HepG2 (cell line): Measurements from ENCODE around the gene RSL1D1. TPM values are rescaled to one million over a fixed set of nuclear protein-coding genes. Genes with fewer than 3 reads are reported as not detected.

Experiments
- ASH2L ChIP-seq: fragments of 300-600, 200-600 bp; sonication (generic); IDR thresholded peaks from 2 replicates; pipeline ENCODE4 v1.7.0; 2017; ENCODE audit warnings: low read depth, mild to moderate bottlenecking, moderate library complexity, mixed read lengths, low read length; ENCODE audit not compliant: insufficient read length
- FOXA1 ChIP-seq, 2 experiments: fragments of 450-650 bp in 1 of 2; sonication (generic) in 1 of 2; formaldehyde crosslinking in 1 of 2; IDR thresholded peaks; 2 replicates each; pipeline versions ENCODE4 v1.4.0 to v1.6.1; 2016 to 2020; ENCODE audit warnings: missing genetic modification reagents in 1 of 2
- FOXA3 ChIP-seq: IDR thresholded peaks from 2 replicates; pipeline ENCODE4 v1.6.1; 2016; ENCODE audit warnings: missing genetic modification reagents, missing compliant biosample characterization
- HDAC1 ChIP-seq: sonication (generic); formaldehyde crosslinking; IDR thresholded peaks from 2 replicates; pipeline ENCODE4 v1.5.1; 2020; ENCODE audit warnings: mild to moderate bottlenecking, missing genetic modification reagents
- HNRNPL ChIP-seq: fragments of 200-400 bp; formaldehyde crosslinking; IDR thresholded peaks from 2 replicates; pipeline ENCODE4 v1.6.1; 2017; ENCODE audit warnings: mild to moderate bottlenecking, low read depth, low read length
- MAF1 ChIP-seq: sonication (generic); formaldehyde crosslinking; IDR thresholded peaks from 2 replicates; pipeline ENCODE4 v1.5.0; 2020; ENCODE audit warnings: missing genetic modification reagents, borderline replicate concordance
- MEF2D ChIP-seq: sonication (generic); formaldehyde crosslinking; IDR thresholded peaks from 2 replicates; pipeline ENCODE4 v1.5.1; 2020; ENCODE audit warnings: mild to moderate bottlenecking, missing genetic modification reagents
- MIER2 ChIP-seq: IDR thresholded peaks from 2 replicates; pipeline ENCODE4 v1.6.1; 2016; ENCODE audit warnings: missing biosample characterization, missing genetic modification reagents
- NCOR1 ChIP-seq: fragments of 200-600 bp; sonication (generic); IDR thresholded peaks from 2 replicates; pipeline ENCODE4 v1.7.0; 2017; ENCODE audit warnings: antibody characterized with exemption, low read length, borderline replicate concordance
- NR1H2 ChIP-seq: sonication (generic); formaldehyde crosslinking; IDR thresholded peaks from 2 replicates; pipeline ENCODE4 v1.8.1; 2022; ENCODE audit warnings: low read depth, missing genetic modification reagents, borderline replicate concordance
- PHF5A ChIP-seq: IDR thresholded peaks from one replicate; pipeline ENCODE4 v1.6.1; 2018; ENCODE audit warnings: low read depth, missing genetic modification reagents; ENCODE audit not compliant: unreplicated experiment
- RAD21 ChIP-seq: fragments of 450-650 bp; formaldehyde crosslinking; IDR thresholded peaks from 2 replicates; pipeline ENCODE4 v1.5.0; 2020; ENCODE audit warnings: mild to moderate bottlenecking
- RXRB ChIP-seq: IDR thresholded peaks from 2 replicates; pipeline ENCODE4 v1.6.1; 2016; ENCODE audit warnings: borderline replicate concordance, missing genetic modification reagents, missing compliant biosample characterization
- SAP130 ChIP-seq: IDR thresholded peaks from 2 replicates; pipeline ENCODE4 v1.6.1; 2016; ENCODE audit warnings: low read depth
- SATB2 ChIP-seq: sonication (generic); formaldehyde crosslinking; IDR thresholded peaks from 2 replicates; pipeline ENCODE4 v1.5.0; 2020; ENCODE audit warnings: missing genetic modification reagents
- SKI ChIP-seq: fragments of 450-650 bp; IDR thresholded peaks from one replicate; pipeline ENCODE4 v1.6.1; 2018; ENCODE audit warnings: mild to moderate bottlenecking; ENCODE audit not compliant: partially characterized antibody
- TBX3 ChIP-seq: fragments of 450-650 bp; IDR thresholded peaks from 2 replicates; pipeline ENCODE4 v1.6.1; 2017; ENCODE audit warnings: antibody characterized with exemption, mild to moderate bottlenecking, inconsistent platforms, borderline replicate concordance
- TCF12 ChIP-seq, 2 experiments: fragments of 450-650 bp in 1 of 2; sonication (generic) in 1 of 2; formaldehyde crosslinking in 1 of 2; IDR thresholded peaks; 2 replicates each; pipeline versions ENCODE4 v1.6.1 to v1.8.0; 2017 to 2022; ENCODE audit warnings: antibody characterized with exemption in 1 of 2, mild to moderate bottlenecking in 1 of 2, missing genetic modification reagents in 1 of 2, moderate library complexity in 1 of 2
- THRA ChIP-seq: sonication (generic); formaldehyde crosslinking; IDR thresholded peaks from 2 replicates; pipeline ENCODE4 v1.4.0; 2020; ENCODE audit warnings: missing genetic modification reagents, borderline replicate concordance
- WIZ ChIP-seq: sonication (generic); formaldehyde crosslinking; IDR thresholded peaks from 2 replicates; pipeline ENCODE4 v1.5.1; 2020; ENCODE audit warnings: mild to moderate bottlenecking, missing genetic modification reagents
- ZBTB7A ChIP-seq: sonication (generic); formaldehyde crosslinking; IDR thresholded peaks from 2 replicates; pipeline ENCODE4 v1.8.0; 2022; ENCODE audit warnings: mild to moderate bottlenecking, missing genetic modification reagents
- ZMYM3 ChIP-seq: sonication (generic); formaldehyde crosslinking; IDR thresholded peaks from 2 replicates; pipeline ENCODE4 v1.5.1; 2020; ENCODE audit warnings: mild to moderate bottlenecking, missing genetic modification reagents
- ZNF20 ChIP-seq: sonication (generic); formaldehyde crosslinking; IDR thresholded peaks from 2 replicates; pipeline ENCODE4 v1.4.0; 2020; ENCODE audit warnings: mild to moderate bottlenecking, moderate library complexity, missing genetic modification reagents
- ZNF205 ChIP-seq: IDR thresholded peaks from 2 replicates; pipeline ENCODE4 v1.6.1; 2018; ENCODE audit warnings: missing biosample characterization, missing genetic modification reagents
- ZNF431 ChIP-seq: sonication (generic); formaldehyde crosslinking; IDR thresholded peaks from 2 replicates; pipeline ENCODE4 v1.9.0; 2022; ENCODE audit warnings: missing genetic modification reagents, low read depth, mild to moderate bottlenecking, borderline replicate concordance
- ZNF530 ChIP-seq: sonication (generic); formaldehyde crosslinking; IDR thresholded peaks from 2 replicates; pipeline ENCODE4 v1.5.0; 2020; ENCODE audit warnings: low read depth, mild to moderate bottlenecking, missing genetic modification reagents
- ZNF570 ChIP-seq: sonication (generic); formaldehyde crosslinking; IDR thresholded peaks from 2 replicates; pipeline ENCODE4 v1.4.0; 2020; ENCODE audit warnings: mild to moderate bottlenecking, missing genetic modification reagents, borderline replicate concordance
- ZNF670 ChIP-seq: sonication (generic); formaldehyde crosslinking; IDR thresholded peaks from 2 replicates; pipeline ENCODE4 v1.8.0; 2022; ENCODE audit warnings: mild to moderate bottlenecking, missing genetic modification reagents, borderline replicate concordance
- ZNF761 ChIP-seq: sonication (generic); formaldehyde crosslinking; conservative IDR thresholded peaks from 2 replicates; pipeline ENCODE4 v1.4.0; 2020; ENCODE audit warnings: mild to moderate bottlenecking, missing genetic modification reagents
- ZNF777 ChIP-seq: sonication (generic); formaldehyde crosslinking; IDR thresholded peaks from 2 replicates; pipeline ENCODE4 v1.4.0; 2020; ENCODE audit warnings: missing genetic modification reagents
- polyA plus RNA-seq, 8 experiments: library from polyadenylated mRNA; depleted of rRNA in 3 of 8; stranded (reverse) in 7 of 8; unstranded in 1 of 8; fragments of >200 nt; fragmentation: Illumina TruSeq in 4 of 8; extraction: Trizol in 4 of 8; gene quantifications; 2 replicates each; pipeline versions ENCODE4 v1.2.1 to v1.2.3, GENCODE V29; 2011 to 2016; ENCODE audit warnings: low read depth in 4 of 8, missing spikeins in 1 of 8, mixed read lengths in 1 of 8; ENCODE audit not compliant: insufficient read depth in 1 of 8
- total RNA-seq, 5 experiments: library from RNA; depleted of rRNA; stranded (reverse); fragments of >200 nt; fragmentation: Illumina TruSeq; extraction: Trizol; gene quantifications; 2 replicates each; pipeline ENCODE4 v1.2.3, GENCODE V29; 2016; ENCODE audit warnings: low read depth in 1 of 5
- TF ChIP-seq, protein P1 (sequence below): sonication (generic); formaldehyde crosslinking; IDR thresholded peaks from 2 replicates; pipeline ENCODE4 v1.4.0; 2020; ENCODE audit warnings: low read depth, mild to moderate bottlenecking, missing genetic modification reagents

Gene RSL1D1
- total and polyA plus RNA-seq, 2 of the 13 experiments (the other 11 are each of a cell fraction or from before 2014, with no cell fraction given), result 187 to 343 TPM

GRCh38 chr16:11824362-11824761 is 27.0 kb downstream of the RSL1D1 start (continued):
- TF ChIP-seq ZNF761 (CRISPR knock-in tag) (no peak), SAP130 (CRISPR knock-in tag) (peak; percentile 28; the same call in 1 of the 2 replicates), RXRB (peak; percentile 92), WIZ (CRISPR knock-in tag) (no peak), THRA (CRISPR knock-in tag) (peak; percentile 98), ZNF205 (peak; percentile 75; the same call in 1 of the 2 replicates), ZNF431 (CRISPR knock-in tag) (no peak), ZNF670 (peak; percentile 36; the same call in 1 of the 2 replicates), ZNF530 (no peak), RAD21 (CRISPR knock-in tag) (peak; percentile 32; the same call in 1 of the 2 replicates), HNRNPL (no peak), MIER2 (CRISPR knock-in tag) (0 out of 2 replicates have a peak, but pooled peaks have one; percentile 10), MEF2D (CRISPR knock-in tag) (peak; percentile 63; the same call in 1 of the 2 replicates), TCF12 (IDR thresholded peaks at IDR 0.05) (no peak), TCF12 (CRISPR knock-in tag; IDR thresholded peaks at IDR 0.05) (peak; percentile 59), ZNF20 (CRISPR knock-in tag) (no peak), MAF1 (CRISPR knock-in tag) (no peak), NR1H2 (no peak), ZMYM3 (CRISPR knock-in tag) (peak; percentile 62), NCOR1 (peak; percentile 87; the same call in 1 of the 2 replicates), ZBTB7A (no peak), HDAC1 (CRISPR knock-in tag) (peak; percentile 63), TBX3 (0 out of 2 replicates have a peak, but pooled peaks have one; percentile 32), FOXA3 (CRISPR knock-in tag) (peak; percentile 54), ZNF777 (CRISPR knock-in tag) (no peak), SKI (peak; percentile 73), ZNF570 (CRISPR knock-in tag) (no peak), FOXA1 (IDR thresholded peaks at IDR 0.05) (no peak), FOXA1 (CRISPR knock-in tag; IDR thresholded peaks at IDR 0.05) (0 out of 2 replicates have a peak, but pooled peaks have one; percentile 39), SATB2 (0 out of 2 replicates have a peak, but pooled peaks have one; percentile 19), ASH2L (no peak), PHF5A (CRISPR knock-in tag) (no peak)
- TF ChIP-seq, protein P1, sequence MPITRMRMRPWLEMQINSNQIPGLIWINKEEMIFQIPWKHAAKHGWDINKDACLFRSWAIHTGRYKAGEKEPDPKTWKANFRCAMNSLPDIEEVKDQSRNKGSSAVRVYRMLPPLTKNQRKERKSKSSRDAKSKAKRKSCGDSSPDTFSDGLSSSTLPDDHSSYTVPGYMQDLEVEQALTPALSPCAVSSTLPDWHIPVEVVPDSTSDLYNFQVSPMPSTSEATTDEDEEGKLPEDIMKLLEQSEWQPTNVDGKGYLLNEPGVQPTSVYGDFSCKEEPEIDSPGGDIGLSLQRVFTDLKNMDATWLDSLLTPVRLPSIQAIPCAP (CRISPR knock-in tag), result no peak
